Lower leg skin (tissue), 4 donors: Measurements from ENCODE around the gene PDE8B. TPM values are rescaled to one million over a fixed set of nuclear protein-coding genes. Genes with fewer than 3 reads are reported as not detected.

ENCODE experiments used
- DNase-seq, 2 donors: peaks; one replicate each; pipeline ENCODE4 v3.0.0-alpha.2; 2019; ENCODE audit warnings: low spot score in 2 of 2
- H3K4me3 ChIP-seq: fragments of 200-600 bp; sonication (generic); 2 replicates; pipeline ENCODE4 v1.5.1; 2017; ENCODE audit warnings: mild to moderate bottlenecking, low read depth; ENCODE audit not compliant: poor library complexity, severe bottlenecking
- CTCF ChIP-seq, 3 donors: fragments of 450-650 bp; IDR thresholded peaks; one replicate each; pipeline ENCODE4 v1.5.1; 2016; ENCODE audit warnings: antibody characterized with exemption in 3 of 3, mild to moderate bottlenecking in 3 of 3, moderate library complexity in 2 of 3
- POLR2A ChIP-seq, 2 donors: fragments of 450-650 bp; IDR thresholded peaks; one replicate each; pipeline ENCODE4 v1.6.1; 2016 to 2017; ENCODE audit warnings: antibody characterized with exemption in 2 of 2, mild to moderate bottlenecking in 1 of 2, moderate library complexity in 1 of 2
- WGBS, 2 donors: methylation state at CpG; one replicate each; pipeline ENCODE4 v1.1.5; 2018; 5-methylcytosine and 5-hydroxymethylcytosine counted together
- intact Hi-C: fragments of 100-400 bp; cut with DNase I; formaldehyde crosslinking; loops from one replicate; pipeline ENCODE4 v1.15.0; 2023; ENCODE audit warnings: low total_unique reads
- total RNA-seq, 4 donors: library from RNA; depleted of rRNA; stranded (reverse); fragments of >200 nt; gene quantifications; one replicate each; pipeline ENCODE4 v1.1.0, GENCODE V29; 2016

The PDE8B gene
- total RNA-seq, 4 donors from 2014 or later = 2.3 to 4.5 (median 2.6) TPM

GRCh38 chr5:77321793-77322394, 111.4 kb downstream of the PDE8B start:
- no peak for DNase-seq
- intact Hi-C loops = no loop called here
- 86 to 93% methylated on average over 4 of the region's 4 CpGs for WGBS, 2 donors
- TF ChIP-seq CTCF (IDR thresholded peaks at IDR 0.05) (no peak), POLR2A (IDR thresholded peaks at IDR 0.05) (no peak)
- H3K4me3 ChIP-seq = no peak overlapping the region

GRCh38 chr5:77322406-77322805, 111.9 kb downstream of the PDE8B start:
- H3K4me3 ChIP-seq = no peak overlapping the region
- TF ChIP-seq POLR2A (IDR thresholded peaks at IDR 0.05) = no peak
- no peak for TF ChIP-seq CTCF (IDR thresholded peaks at IDR 0.05)
- 64 to 65% methylated on average over 4 of the region's 4 CpGs for WGBS, 2 donors
- intact Hi-C loops = no loop called here
- no peak for DNase-seq

GRCh38 chr5:77325921-77326541, 115.6 kb downstream of the PDE8B start:
- no peak for DNase-seq
- intact Hi-C loops = no loop called here
- no peak overlapping the region for H3K4me3 ChIP-seq
- no peak for TF ChIP-seq POLR2A (IDR thresholded peaks at IDR 0.05)
- TF ChIP-seq CTCF (IDR thresholded peaks at IDR 0.05) = no peak
- 79 to 85% methylated on average over 4 of the region's 4 CpGs for WGBS, 2 donors

GRCh38 chr5:77326986-77327734, 116.7 kb downstream of the PDE8B start:
- 87 to 93% methylated on average over 5 of the region's 5 CpGs for WGBS, 2 donors
- no peak overlapping the region for H3K4me3 ChIP-seq
- intact Hi-C loops = no loop called here
- TF ChIP-seq POLR2A (IDR thresholded peaks at IDR 0.05) = no peak
- DNase-seq = no peak

GRCh38 chr5:77328930-77329647, 118.6 kb downstream of the PDE8B start:
- DNase-seq = no peak
- intact Hi-C loops = no loop called here

More at GRCh38 chr5:77328930-77329647, 118.6 kb downstream of the PDE8B start:
- H3K4me3 ChIP-seq = no peak overlapping the region
- no peak for TF ChIP-seq CTCF (IDR thresholded peaks at IDR 0.05)
- TF ChIP-seq POLR2A (IDR thresholded peaks at IDR 0.05) = no peak
- 56 to 61% methylated on average over 10 of the region's 10 CpGs for WGBS, 2 donors
